ENCODE measurements around the gene RPL13. TPM values are rescaled to one million over a fixed set of nuclear protein-coding genes. Genes with fewer than 3 reads are reported as not detected.
A peak's percentile ranks its signal among the peaks of the same experiment; 100 is the strongest.

RPL13 gene
- total and polyA plus RNA-seq, 2 of the 13 experiments (the other 11 are each of a cell fraction or from before 2014, with no cell fraction given) = 2,988 to 4,411 TPM

DNA sequence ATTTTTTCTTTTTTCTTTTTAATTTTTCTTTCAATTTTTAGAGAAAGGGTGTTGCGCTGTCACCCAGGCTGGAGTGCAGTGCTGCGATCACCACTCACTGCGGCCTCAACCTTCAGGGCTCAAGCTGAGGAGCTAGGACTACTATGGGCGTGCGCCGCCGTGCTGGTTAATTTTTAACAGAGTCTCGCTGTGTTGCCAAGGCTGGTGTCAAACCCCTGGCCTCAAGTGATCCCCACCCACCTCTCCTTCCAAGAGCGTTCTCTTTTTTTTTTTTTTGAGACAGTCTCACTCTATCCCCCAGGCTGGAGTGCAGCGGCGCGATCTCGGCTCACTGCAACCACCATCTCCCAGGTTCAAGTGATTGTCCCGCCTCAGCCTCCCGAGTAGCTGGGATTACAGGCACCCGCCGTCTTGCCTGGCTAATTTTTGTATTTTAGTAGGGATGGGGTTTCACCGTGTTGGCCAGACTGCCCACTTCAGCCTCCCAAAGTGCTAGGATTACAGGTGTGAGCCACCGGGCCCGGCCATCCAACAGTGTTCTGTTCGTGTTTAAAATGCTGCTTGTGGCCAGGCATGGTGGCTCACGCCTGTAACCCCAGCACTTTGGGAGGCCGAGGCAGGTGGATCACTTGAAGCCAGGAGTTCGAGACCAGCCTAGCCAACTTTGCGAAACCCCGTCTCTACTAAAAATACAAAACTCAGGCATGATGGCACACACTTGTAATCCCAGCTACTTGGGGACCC, 14.5 kb upstream of the RPL13 start (continued):
- TF ChIP-seq, protein P1, sequence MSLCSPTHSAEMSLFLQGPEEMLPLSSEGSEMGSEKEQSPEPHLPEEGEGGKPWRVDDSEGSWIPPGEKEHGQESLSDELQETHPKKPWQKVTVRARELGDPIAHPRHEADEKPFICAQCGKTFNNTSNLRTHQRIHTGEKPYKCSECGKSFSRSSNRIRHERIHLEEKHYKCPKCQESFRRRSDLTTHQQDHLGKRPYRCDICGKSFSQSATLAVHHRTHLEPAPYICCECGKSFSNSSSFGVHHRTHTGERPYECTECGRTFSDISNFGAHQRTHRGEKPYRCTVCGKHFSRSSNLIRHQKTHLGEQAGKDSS (CRISPR knock-in tag; IDR thresholded peaks at IDR 0.05; ENCODE audit: borderline replicate concordance, low read depth) = no peak
- 0 out of 2 replicates have a peak, but pooled peaks have one; percentile 47 for TF ChIP-seq ELF3 (CRISPR knock-in tag; IDR thresholded peaks at IDR 0.05)
- TF ChIP-seq SMC3 (IDR thresholded peaks at IDR 0.05; ENCODE audit: low read length) = no peak; the same call in 1 of the 2 replicates
- TF ChIP-seq GATAD2A (CRISPR knock-in tag; IDR thresholded peaks at IDR 0.05) = peak; percentile 11; the same call in 1 of the 2 replicates
- TF ChIP-seq PAX8 (CRISPR knock-in tag; IDR thresholded peaks at IDR 0.05; ENCODE audit: borderline replicate concordance) = no peak
- TF ChIP-seq ZFX (CRISPR knock-in tag; IDR thresholded peaks at IDR 0.05; ENCODE audit: low read depth) = no peak
- TF ChIP-seq, protein P2, sequence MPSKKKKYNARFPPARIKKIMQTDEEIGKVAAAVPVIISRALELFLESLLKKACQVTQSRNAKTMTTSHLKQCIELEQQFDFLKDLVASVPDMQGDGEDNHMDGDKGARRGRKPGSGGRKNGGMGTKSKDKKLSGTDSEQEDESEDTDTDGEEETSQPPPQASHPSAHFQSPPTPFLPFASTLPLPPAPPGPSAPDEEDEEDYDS (CRISPR knock-in tag; IDR thresholded peaks at IDR 0.05) = peak; percentile 76
- TF ChIP-seq ZSCAN22 (CRISPR knock-in tag; IDR thresholded peaks at IDR 0.05) = no peak
- no peak for TF ChIP-seq CENPX (CRISPR knock-in tag; IDR thresholded peaks at IDR 0.05)
- TF ChIP-seq, protein P3, sequence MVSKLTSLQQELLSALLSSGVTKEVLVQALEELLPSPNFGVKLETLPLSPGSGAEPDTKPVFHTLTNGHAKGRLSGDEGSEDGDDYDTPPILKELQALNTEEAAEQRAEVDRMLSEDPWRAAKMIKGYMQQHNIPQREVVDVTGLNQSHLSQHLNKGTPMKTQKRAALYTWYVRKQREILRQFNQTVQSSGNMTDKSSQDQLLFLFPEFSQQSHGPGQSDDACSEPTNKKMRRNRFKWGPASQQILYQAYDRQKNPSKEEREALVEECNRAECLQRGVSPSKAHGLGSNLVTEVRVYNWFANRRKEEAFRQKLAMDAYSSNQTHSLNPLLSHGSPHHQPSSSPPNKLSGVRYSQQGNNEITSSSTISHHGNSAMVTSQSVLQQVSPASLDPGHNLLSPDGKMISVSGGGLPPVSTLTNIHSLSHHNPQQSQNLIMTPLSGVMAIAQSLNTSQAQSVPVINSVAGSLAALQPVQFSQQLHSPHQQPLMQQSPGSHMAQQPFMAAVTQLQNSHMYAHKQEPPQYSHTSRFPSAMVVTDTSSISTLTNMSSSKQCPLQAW (CRISPR knock-in tag; IDR thresholded peaks at IDR 0.05) = peak; percentile 96
- TF ChIP-seq, protein P4, sequence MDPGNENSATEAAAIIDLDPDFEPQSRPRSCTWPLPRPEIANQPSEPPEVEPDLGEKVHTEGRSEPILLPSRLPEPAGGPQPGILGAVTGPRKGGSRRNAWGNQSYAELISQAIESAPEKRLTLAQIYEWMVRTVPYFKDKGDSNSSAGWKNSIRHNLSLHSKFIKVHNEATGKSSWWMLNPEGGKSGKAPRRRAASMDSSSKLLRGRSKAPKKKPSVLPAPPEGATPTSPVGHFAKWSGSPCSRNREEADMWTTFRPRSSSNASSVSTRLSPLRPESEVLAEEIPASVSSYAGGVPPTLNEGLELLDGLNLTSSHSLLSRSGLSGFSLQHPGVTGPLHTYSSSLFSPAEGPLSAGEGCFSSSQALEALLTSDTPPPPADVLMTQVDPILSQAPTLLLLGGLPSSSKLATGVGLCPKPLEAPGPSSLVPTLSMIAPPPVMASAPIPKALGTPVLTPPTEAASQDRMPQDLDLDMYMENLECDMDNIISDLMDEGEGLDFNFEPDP (CRISPR knock-in tag; conservative IDR thresholded peaks at IDR 0.05) = 0 out of 2 replicates have a peak, but pooled peaks have one; percentile 50
- TF ChIP-seq SUZ12 (IDR thresholded peaks at IDR 0.05; ENCODE audit: low read depth, low read length) = no peak
- no peak for TF ChIP-seq NR2F1 (CRISPR knock-in tag; IDR thresholded peaks at IDR 0.05)
- peak; percentile 24; the same call in 1 of the 2 replicates for TF ChIP-seq RARA (CRISPR knock-in tag; IDR thresholded peaks at IDR 0.05)
- 0 out of 2 replicates have a peak, but pooled peaks have one; percentile 24 for TF ChIP-seq DMAP1 (CRISPR knock-in tag; IDR thresholded peaks at IDR 0.05)
- no peak for TF ChIP-seq ZNF20 (CRISPR knock-in tag; IDR thresholded peaks at IDR 0.05)
- TF ChIP-seq ZNF30 (CRISPR knock-in tag; IDR thresholded peaks at IDR 0.05) = 0 out of 2 replicates have a peak, but pooled peaks have one; percentile 9
- no peak for TF ChIP-seq ZNF296 (CRISPR knock-in tag; conservative IDR thresholded peaks at IDR 0.05)
